ENCODE results near the gene MPRIP.

The MPRIP gene

DNA sequence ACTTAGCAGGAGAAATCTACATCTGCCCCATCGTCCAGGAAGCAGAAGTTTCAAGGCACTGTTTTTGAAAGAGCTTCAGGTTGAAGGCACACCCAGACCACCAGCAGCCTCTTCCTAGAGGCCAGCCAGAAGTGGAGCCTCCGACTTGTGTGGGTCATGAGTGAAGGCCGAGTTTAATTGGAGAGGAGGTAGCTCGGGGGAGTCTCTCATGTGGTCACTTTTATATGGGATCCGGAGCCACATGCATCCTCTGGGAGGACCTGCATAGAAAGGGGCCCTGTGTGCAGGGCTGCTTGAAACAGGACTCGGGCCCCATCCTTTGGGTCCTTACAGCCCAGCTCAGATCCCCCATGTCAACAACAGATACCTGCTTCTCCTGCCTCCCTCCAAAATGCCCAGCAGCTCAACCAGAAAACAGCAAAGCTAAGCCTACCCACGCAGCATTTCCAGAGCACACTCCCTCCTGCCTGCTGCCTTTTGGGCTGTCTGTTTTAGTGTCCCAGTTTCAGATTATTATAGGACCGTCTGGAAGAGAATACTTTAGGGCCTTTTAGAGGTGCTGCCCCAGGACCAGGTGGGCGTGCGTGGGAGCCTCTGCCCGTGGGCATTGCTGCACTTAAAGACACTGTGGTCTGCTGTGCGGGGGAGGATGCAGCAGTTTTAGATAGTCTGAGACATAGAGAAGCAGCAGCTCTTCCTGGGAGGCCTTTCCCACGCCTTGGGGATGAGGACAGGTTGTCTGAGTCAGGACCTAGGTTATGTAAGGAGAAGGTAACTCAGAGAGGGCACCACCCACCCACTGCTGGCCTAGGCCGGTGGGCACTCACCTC is 29.5 kb downstream of the MPRIP start:
- DNase-seq (ENCODE audit: low read depth) = no peak
- TF ChIP-seq, protein P1, sequence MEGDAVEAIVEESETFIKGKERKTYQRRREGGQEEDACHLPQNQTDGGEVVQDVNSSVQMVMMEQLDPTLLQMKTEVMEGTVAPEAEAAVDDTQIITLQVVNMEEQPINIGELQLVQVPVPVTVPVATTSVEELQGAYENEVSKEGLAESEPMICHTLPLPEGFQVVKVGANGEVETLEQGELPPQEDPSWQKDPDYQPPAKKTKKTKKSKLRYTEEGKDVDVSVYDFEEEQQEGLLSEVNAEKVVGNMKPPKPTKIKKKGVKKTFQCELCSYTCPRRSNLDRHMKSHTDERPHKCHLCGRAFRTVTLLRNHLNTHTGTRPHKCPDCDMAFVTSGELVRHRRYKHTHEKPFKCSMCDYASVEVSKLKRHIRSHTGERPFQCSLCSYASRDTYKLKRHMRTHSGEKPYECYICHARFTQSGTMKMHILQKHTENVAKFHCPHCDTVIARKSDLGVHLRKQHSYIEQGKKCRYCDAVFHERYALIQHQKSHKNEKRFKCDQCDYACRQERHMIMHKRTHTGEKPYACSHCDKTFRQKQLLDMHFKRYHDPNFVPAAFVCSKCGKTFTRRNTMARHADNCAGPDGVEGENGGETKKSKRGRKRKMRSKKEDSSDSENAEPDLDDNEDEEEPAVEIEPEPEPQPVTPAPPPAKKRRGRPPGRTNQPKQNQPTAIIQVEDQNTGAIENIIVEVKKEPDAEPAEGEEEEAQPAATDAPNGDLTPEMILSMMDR (IDR thresholded peaks at IDR 0.05; ENCODE audit: control insufficient read depth, extremely low read depth, insufficient read depth) = no peak
- H3K4me3 ChIP-seq (ENCODE audit: low read depth, low read length) = no peak overlapping the region

DNA sequence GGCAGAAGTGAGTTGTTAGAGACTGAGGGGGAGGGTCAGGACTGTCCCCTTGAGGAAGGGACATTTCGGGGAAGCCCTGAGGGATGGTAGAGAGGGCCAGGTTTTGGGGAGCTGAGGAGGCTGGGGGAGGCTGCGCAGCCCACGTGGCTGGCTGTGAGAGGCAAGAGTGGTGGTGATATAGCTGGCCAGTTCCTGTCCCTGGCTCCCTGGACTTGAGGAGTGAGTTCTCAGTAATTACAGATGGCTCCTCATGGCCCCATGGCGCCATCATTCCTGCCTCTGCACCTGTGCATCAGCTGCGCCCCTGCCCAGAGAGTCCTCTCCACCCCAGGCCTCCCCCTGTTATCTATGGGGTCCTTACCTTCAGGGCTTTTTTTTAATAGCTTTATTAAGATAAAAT is 30.3 kb downstream of the MPRIP start:
- no peak for DNase-seq (ENCODE audit: low read depth)
- TF ChIP-seq, protein P1 (IDR thresholded peaks at IDR 0.05; ENCODE audit: control insufficient read depth, extremely low read depth, insufficient read depth) = no peak
- H3K4me3 ChIP-seq (ENCODE audit: low read depth, low read length) = no peak overlapping the region

DNA sequence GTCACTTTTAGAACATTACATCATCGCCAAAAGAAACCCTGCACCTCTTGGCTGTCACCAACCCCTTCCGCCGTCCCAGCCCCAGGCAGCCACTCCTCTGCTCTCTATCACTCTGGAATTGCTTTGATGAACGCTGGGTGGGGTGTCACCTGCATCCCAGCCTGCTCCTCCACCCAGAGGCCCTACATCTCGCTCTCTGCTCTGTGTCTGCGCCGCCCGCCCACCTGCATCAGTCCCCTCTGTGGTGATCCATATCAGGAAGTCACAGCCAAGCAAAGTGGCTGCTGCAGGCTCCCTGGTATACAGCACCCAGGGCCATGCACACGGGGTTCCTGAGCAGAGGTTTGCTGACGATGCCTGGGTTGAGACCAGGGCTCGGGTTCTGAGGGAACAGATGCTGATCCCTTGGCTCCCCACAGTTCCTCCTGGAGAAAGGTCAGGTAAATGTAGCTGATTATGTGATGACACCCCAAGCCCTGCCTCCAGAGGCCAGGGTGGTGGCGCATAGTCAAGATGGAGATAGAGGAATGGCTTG is 30.8 kb downstream of the MPRIP start:
- no peak overlapping the region for H3K4me3 ChIP-seq (ENCODE audit: low read depth, low read length)
- TF ChIP-seq, protein P1 (IDR thresholded peaks at IDR 0.05; ENCODE audit: control insufficient read depth, extremely low read depth, insufficient read depth) = no peak
- DNase-seq (ENCODE audit: low read depth) = no peak

DNA sequence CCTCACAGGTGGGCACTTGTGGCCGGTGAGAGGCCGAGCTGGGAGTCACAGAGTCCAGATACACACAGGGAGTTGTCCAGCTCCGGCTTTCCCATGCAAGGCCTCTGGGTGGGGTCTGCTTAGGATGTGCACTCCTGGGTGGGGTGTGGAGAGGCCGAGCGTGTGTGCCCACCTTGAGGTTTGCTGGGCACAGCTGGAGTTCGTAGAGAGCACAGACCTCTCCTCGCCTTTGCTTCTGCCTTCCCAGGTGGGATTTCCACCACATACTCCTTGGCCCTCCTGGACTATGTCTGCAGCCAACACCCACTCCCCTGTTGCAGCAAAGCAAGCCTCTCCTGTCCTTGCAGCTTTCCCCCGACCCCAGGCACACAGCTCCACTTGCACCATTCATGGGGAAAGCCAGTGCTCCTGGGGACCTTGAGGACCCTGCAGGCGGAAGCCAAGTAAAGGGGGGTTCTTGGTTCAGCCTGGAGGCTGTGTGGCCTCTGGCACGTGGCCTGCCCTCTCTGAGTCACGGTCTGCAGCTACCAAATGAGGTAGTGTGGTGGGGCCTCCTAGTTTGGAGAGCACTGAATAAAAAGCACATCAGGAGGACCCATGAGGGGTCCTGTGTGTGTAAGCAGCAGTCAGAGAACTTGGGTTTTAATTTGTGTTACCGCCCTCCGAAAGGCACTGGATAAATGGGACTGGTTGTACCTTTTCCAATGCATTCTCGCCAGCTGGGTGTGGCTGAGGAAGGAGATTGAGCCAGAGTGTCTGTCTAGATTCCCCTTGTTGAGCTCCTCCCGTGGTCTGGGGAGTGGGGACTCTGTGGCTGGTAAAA is 31.5 kb downstream of the MPRIP start:
- TF ChIP-seq, protein P1 (IDR thresholded peaks at IDR 0.05; ENCODE audit: control insufficient read depth, extremely low read depth, insufficient read depth) = no peak
- DNase-seq (ENCODE audit: low read depth) = no peak
- no peak overlapping the region for H3K4me3 ChIP-seq (ENCODE audit: low read depth, low read length)

DNA sequence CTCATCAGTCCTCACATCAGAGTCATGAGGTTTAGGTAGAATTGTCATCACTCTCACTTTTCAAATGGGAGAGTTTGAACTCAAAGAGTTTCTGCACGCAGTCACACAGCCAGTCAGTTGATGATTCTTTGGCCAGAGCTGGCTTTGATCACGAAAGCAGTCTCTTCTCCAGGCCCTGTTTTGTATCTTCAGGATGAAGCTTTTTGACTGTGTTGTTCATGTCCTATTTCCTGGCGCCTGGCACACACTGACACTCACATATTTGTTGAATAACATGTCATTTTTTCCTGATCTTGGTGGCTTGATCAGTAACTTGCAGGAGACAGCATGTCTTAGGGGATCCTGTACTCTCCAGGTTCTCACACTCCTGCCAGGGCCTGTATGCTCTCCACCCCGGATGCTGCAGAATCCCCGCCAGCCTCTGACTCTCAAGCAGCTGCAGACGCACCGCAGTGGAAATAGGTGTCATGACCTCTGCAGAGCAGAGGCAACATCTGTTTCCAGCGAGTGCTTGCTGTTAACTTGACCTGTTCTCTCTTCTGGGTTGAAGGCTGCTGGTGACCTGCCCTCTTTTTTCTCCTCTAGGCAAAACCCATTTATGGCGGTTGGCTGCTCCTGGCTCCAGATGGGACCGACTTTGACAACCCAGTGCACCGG is 33.0 kb downstream of the MPRIP start:
- no peak for DNase-seq (ENCODE audit: low read depth)
- H3K4me3 ChIP-seq (ENCODE audit: low read depth, low read length) = no peak overlapping the region
- TF ChIP-seq, protein P1 (IDR thresholded peaks at IDR 0.05; ENCODE audit: control insufficient read depth, extremely low read depth, insufficient read depth) = no peak

DNA sequence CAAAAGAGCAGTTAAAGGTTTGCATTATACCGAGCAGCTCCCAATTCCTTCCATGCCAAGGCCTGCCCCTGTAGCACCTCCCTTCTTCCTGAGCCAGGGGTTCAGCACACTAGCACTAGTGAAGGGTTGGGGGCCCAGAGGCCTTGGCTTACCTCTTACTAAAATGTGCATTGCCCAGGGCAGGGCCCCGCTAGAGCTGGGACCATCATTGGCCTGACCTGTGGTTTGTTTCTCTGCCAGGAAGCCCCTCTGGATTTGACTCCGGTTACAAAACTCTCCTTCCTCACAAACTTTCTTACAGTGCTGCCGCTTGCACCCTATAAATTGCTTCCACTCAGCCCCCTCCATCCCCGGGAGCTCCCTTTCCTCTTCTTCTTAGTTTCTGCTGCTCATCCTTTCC is 33.8 kb downstream of the MPRIP start:
- DNase-seq (ENCODE audit: low read depth) = no peak
- H3K4me3 ChIP-seq (ENCODE audit: low read depth, low read length) = no peak overlapping the region
- TF ChIP-seq, protein P1 (IDR thresholded peaks at IDR 0.05; ENCODE audit: control insufficient read depth, extremely low read depth, insufficient read depth) = no peak

Data from LNCaP clone FGC (cell line).